NCI-H1092 (cell line): ENCODE measurements around the gene HP1BP3.

ENCODE experiments used
- DNase-seq: peaks from one replicate; lab custom pipeline; 2025; lab: John Stamatoyannopoulos, UW

The HP1BP3 gene

GRCh38 chr1:20770314-20771087 lies 16.6 kb downstream of the HP1BP3 start:
- no peak for DNase-seq

GRCh38 chr1:20767271-20767670 lies 19.8 kb downstream of the HP1BP3 start:
- no peak for DNase-seq

GRCh38 chr1:20763417-20763816 lies 23.7 kb downstream of the HP1BP3 start:
- DNase-seq = no peak

- no peak for DNase-seq
Observed at GRCh38 chr1:20760322-20760721, 26.8 kb downstream of the HP1BP3 start.

- DNase-seq = no peak
Observed at GRCh38 chr1:20753589-20753988, 33.5 kb downstream of the HP1BP3 start.

GRCh38 chr1:20751462-20751990 lies 35.6 kb downstream of the HP1BP3 start:
- DNase-seq = no peak

- DNase-seq = no peak
Observed at GRCh38 chr1:20742671-20743070, 44.4 kb downstream of the HP1BP3 start.

- DNase-seq = no peak
Observed at GRCh38 chr1:20740781-20741180, 46.3 kb downstream of the HP1BP3 start.

- DNase-seq = no peak
Observed at GRCh38 chr1:20739225-20739624, 47.9 kb downstream of the HP1BP3 start.

- DNase-seq = no peak
Observed at GRCh38 chr1:20735581-20736111, 51.5 kb downstream of the HP1BP3 start.

- DNase-seq = no peak
Observed at GRCh38 chr1:20733360-20733975, 53.6 kb downstream of the HP1BP3 start.

GRCh38 chr1:20732588-20733359 lies 54.3 kb downstream of the HP1BP3 start, which contains the start of gene SH2D5:
Gene SH2D5 (minus strand): TSS chr1:20732703. CDS start chr1:20728044, 4,659 bp downstream.
- peak; percentile 65 for DNase-seq

- peak; percentile 84 for DNase-seq
Observed at GRCh38 chr1:20732071-20732587, 55.0 kb downstream of the HP1BP3 start.

GRCh38 chr1:20731057-20731991 lies 55.8 kb downstream of the HP1BP3 start:
- no peak for DNase-seq

- no peak for DNase-seq
Observed at GRCh38 chr1:20730690-20731056, 56.4 kb downstream of the HP1BP3 start.

GRCh38 chr1:20729990-20730689 lies 57.0 kb downstream of the HP1BP3 start:
- no peak for DNase-seq

- DNase-seq = no peak
Observed at GRCh38 chr1:20729155-20729931, 57.8 kb downstream of the HP1BP3 start.

GRCh38 chr1:20728371-20729154 lies 58.5 kb downstream of the HP1BP3 start:
- DNase-seq = no peak
